KMS-11 (cell line): ENCODE measurements around the gene PNMT.

Experiments used
- H2AFZ ChIP-seq: fragments of 200-600 bp; sonication (generic); 2 replicates; pipeline ENCODE4 v1.6.1; 2016; ENCODE audit warnings: antibody characterized with exemption, mixed run types, low read depth
- H3K27ac ChIP-seq: fragments of 200-600 bp; sonication (generic); 2 replicates; pipeline ENCODE4 v1.6.1; 2016; ENCODE audit warnings: mild to moderate bottlenecking, mixed run types
- H3K27me3 ChIP-seq: fragments of 200-600 bp; sonication (generic); 2 replicates; pipeline ENCODE4 v1.6.1; 2017; ENCODE audit warnings: mild to moderate bottlenecking, low read depth, mixed run types, moderate library complexity; ENCODE audit not compliant: insufficient read depth
- H3K36me3 ChIP-seq: fragments of 200-600 bp; sonication (generic); 2 replicates; pipeline ENCODE4 v1.6.1; 2017; ENCODE audit warnings: mild to moderate bottlenecking, mixed run types; ENCODE audit not compliant: insufficient read depth
- H3K4me1 ChIP-seq: fragments of 200-600 bp; sonication (generic); 2 replicates; pipeline ENCODE4 v1.6.1; 2016; ENCODE audit warnings: mild to moderate bottlenecking, low read depth, mixed run types; ENCODE audit not compliant: poor library complexity, severe bottlenecking
- H3K4me2 ChIP-seq: fragments of 200-600 bp; sonication (generic); 2 replicates; pipeline ENCODE4 v1.7.0; 2016; ENCODE audit warnings: mild to moderate bottlenecking, mixed run types
- H3K4me3 ChIP-seq: fragments of 200-600 bp; sonication (generic); IDR thresholded peaks from 2 replicates; pipeline ENCODE4 v1.6.1; 2017; ENCODE audit warnings: low read depth, low read length, mixed read lengths; ENCODE audit not compliant: insufficient read depth
- H3K79me2 ChIP-seq: fragments of 200-600 bp; sonication (generic); 2 replicates; pipeline ENCODE4 v1.6.1; 2016; ENCODE audit warnings: low read depth, mixed run types; ENCODE audit not compliant: insufficient read depth
- H3K9ac ChIP-seq: fragments of 200-600 bp; sonication (generic); 2 replicates; pipeline ENCODE4 v1.6.1; 2016; ENCODE audit warnings: mild to moderate bottlenecking, mixed run types
- H4K20me1 ChIP-seq: fragments of 200-600 bp; sonication (generic); 2 replicates; pipeline ENCODE4 v1.6.1; 2016; ENCODE audit warnings: mild to moderate bottlenecking, mixed run types; ENCODE audit not compliant: insufficient read depth
- TF ChIP-seq, protein P1 (sequence below): fragments of 200-600 bp; sonication (generic); conservative IDR thresholded peaks from 2 replicates; pipeline ENCODE4 v1.6.1; 2017; ENCODE audit warnings: low read depth, mild to moderate bottlenecking, antibody characterized with exemption, low read length, moderate library complexity, mixed read lengths

The PNMT gene

DNA sequence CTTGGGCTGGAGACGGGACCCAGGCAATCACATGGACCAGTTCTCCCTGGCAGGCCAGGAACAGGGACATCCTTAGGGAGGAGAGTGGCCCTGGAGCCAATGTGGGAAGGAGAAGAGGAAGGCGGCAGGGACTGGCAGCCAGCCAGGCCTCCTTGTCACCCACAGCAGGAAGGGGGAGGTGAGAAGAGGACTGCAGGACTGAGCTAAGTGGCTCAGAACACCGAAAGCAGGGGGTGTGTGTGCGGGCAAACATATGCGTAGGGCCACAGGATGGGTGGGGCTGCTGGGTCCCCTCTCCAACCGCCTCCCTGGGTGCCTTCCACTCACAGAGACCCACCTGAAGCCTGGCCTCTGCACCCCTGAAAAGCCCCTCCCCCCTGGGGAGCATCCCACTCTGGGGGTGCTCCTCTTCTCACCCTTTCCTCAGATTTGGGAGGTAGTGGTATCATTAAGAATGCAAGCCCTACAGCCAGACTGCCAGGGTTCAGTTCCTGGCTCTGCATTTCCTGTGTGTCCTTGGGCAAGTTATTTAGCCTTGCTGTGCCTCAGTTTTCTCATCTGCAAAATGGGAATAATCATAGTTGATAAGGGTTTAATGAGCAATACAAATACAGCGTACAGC, 8.1 kb downstream of the PNMT start:
- H3K4me3 ChIP-seq, result no peak overlapping the region
- TF ChIP-seq, protein P1, sequence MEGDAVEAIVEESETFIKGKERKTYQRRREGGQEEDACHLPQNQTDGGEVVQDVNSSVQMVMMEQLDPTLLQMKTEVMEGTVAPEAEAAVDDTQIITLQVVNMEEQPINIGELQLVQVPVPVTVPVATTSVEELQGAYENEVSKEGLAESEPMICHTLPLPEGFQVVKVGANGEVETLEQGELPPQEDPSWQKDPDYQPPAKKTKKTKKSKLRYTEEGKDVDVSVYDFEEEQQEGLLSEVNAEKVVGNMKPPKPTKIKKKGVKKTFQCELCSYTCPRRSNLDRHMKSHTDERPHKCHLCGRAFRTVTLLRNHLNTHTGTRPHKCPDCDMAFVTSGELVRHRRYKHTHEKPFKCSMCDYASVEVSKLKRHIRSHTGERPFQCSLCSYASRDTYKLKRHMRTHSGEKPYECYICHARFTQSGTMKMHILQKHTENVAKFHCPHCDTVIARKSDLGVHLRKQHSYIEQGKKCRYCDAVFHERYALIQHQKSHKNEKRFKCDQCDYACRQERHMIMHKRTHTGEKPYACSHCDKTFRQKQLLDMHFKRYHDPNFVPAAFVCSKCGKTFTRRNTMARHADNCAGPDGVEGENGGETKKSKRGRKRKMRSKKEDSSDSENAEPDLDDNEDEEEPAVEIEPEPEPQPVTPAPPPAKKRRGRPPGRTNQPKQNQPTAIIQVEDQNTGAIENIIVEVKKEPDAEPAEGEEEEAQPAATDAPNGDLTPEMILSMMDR, result no peak
- no peak overlapping the region for H3K27ac ChIP-seq
- no peaks in the 10 kb centered on the region for H3K79me2 ChIP-seq
- no peak overlapping the region for H3K4me2 ChIP-seq
- no peak overlapping the region for H3K9ac ChIP-seq
- no peaks in the 10 kb centered on the region for H3K4me1 ChIP-seq
- no peaks in the 10 kb centered on the region for H4K20me1 ChIP-seq
- no peaks in the 10 kb centered on the region for H3K27me3 ChIP-seq
- no peaks in the 10 kb centered on the region for H3K36me3 ChIP-seq
- no peak overlapping the region for H2AFZ ChIP-seq

DNA sequence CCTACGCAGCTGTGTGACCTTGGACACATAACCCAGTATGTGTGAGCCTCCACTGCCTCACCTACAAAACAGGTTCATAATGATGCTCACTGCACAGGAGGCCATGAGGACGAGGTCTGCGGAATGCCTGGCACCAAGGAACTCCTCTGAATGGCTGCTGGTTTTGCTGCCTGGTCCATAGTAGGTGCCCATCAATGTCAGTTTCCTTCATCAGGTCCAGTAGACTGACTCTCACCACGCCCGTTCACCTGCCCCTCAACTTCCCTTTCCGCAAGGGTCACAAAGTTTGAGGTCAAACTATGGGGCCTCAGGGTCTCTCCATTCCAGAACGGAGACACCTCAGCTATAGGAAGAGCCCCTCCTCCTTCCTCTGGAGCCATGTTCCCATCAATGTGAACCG, 8.8 kb downstream of the PNMT start:
- Histone ChIP-seq H3K4me1 (no peaks in the 10 kb centered on the region), H4K20me1 (no peaks in the 10 kb centered on the region), H2AFZ (no peak overlapping the region), H3K36me3 (no peaks in the 10 kb centered on the region), H3K27ac (no peak overlapping the region), H3K4me2 (no peak overlapping the region), H3K4me3 (no peak overlapping the region), H3K79me2 (no peaks in the 10 kb centered on the region), H3K27me3 (no peaks in the 10 kb centered on the region), H3K9ac (no peak overlapping the region)
- TF ChIP-seq, protein P1, result no peak

DNA sequence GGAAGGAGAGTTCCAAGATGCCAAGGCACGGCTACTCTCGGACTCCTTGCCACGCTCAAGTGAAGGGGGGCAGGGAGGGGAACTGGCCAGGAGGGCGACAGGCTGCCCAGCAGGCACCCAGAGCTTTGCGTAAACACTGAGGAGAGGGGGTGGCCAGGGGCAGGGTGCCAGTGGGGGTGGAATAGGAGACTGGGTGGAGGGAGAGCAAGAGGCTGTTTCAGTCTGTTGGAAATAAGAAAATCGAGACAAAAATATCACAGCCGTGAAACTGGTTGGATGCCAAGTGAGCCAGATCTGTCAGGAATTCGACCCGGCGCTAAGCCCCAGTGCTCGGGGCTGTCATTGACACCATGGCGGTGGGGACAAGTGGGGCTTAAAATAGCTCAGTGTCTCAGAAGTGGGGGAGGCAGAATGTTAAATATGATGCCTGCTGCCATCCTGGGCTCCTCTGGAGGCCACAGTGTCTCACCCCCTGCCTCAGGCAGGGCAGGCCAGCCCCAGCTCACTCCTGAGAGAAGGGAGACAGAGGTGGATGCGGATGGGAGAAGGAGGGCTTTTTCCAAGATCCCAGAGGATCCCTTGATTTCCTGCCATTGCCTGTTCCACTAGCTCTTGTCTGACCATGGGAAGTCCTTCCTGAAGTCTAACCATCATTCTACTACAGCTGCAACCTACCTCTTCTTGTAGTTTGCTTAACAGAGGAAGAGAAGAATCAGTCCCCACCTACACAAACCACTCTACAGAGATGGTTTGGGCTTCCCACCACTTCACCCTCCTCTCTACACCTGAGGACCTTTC, 9.5 kb downstream of the PNMT start:
- TF ChIP-seq, protein P1, result no peak
- H2AFZ ChIP-seq, result no peak overlapping the region
- no peaks in the 10 kb centered on the region for H3K36me3 ChIP-seq
- H3K4me2 ChIP-seq, result no peak overlapping the region
- H3K79me2 ChIP-seq, result no peaks in the 10 kb centered on the region
- H3K4me1 ChIP-seq, result no peaks in the 10 kb centered on the region
- no peak overlapping the region for H3K27ac ChIP-seq
- no peak overlapping the region for H3K4me3 ChIP-seq
- no peaks in the 10 kb centered on the region for H4K20me1 ChIP-seq
- no peak overlapping the region for H3K9ac ChIP-seq
- no peaks in the 10 kb centered on the region for H3K27me3 ChIP-seq

DNA sequence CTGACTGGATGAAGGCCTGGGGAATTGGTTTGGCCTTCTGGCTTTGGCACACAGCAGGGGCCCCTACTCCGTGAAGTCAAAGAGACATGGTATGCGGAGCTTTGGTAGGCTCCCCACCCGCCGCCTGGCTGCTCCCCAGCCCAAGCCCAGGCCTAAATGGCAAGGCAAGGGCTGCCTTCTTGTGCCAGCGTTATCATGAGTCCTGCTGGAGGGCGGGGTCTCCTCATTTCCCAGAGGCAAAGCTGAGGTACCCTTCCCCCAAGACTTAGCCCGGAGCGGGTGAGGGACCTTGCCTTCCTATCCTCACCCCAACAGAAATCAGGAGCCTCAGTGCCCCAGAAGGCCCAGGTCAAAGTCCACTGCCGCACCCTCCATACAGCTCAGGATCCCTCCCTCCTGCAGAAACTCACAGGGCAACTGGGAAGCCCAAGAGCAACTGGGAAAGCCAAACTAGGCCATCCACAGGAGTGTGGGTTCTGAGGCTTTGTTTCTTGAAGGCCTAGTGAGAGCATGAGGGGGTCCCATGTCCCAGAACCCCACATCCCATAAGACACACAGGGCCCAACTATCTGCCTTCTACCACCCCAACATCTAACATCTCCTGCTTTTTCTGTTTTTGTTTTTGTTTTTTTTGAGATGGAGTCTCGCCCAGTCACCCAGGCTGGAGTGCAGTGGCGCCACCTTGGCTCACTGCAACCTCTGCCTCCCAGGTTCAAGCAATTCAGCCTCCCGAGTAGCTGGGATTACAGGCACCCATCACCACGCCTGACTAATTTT, 10.3 kb downstream of the PNMT start:
- H3K4me1 ChIP-seq, result no peaks in the 10 kb centered on the region
- no peaks in the 10 kb centered on the region for H3K36me3 ChIP-seq
- no peaks in the 10 kb centered on the region for H4K20me1 ChIP-seq
- no peak overlapping the region for H3K27ac ChIP-seq
- no peak overlapping the region for H3K9ac ChIP-seq
- H3K4me2 ChIP-seq, result no peak overlapping the region
- H3K27me3 ChIP-seq, result no peaks in the 10 kb centered on the region
- no peak overlapping the region for H3K4me3 ChIP-seq
- no peak overlapping the region for H2AFZ ChIP-seq
- TF ChIP-seq, protein P1, result no peak
- H3K79me2 ChIP-seq, result no peaks in the 10 kb centered on the region
